ENCODE data around the gene KLHL10. TPM values are rescaled to one million over a fixed set of nuclear protein-coding genes. Genes with fewer than 3 reads are reported as not detected.
A peak's percentile ranks its signal among the peaks of the same experiment; 100 is the strongest.
"Not testable (repeated sequence)": the region's sequence is repeated elsewhere in the genome, so short reads cannot be mapped to it uniquely, and the experiment has no call there.

The KLHL10 gene
- total RNA-seq, 1 donor from 2014 or later: 0.20 TPM

DNA sequence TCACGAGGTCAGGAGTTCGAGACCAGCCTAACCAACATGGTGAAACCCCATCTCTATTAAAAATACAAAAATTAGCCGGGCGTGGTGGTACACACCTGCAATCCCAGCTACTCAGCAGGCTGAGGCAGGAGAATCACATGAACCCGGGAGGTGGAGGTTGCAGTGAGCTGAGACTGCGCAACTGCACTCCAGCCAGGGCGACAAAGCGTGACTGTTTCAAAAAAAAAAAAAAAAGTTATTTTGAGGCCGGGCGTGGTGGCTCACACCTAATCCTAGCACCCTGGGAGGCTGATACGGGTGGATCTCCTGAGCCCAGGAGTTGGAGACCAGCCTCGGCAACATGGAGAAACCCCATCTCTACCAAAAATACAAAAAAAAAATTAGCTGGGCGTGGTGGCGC is 13.8 kb downstream of the KLHL10 start:
- DNase-seq: not testable (repeated sequence)

DNA sequence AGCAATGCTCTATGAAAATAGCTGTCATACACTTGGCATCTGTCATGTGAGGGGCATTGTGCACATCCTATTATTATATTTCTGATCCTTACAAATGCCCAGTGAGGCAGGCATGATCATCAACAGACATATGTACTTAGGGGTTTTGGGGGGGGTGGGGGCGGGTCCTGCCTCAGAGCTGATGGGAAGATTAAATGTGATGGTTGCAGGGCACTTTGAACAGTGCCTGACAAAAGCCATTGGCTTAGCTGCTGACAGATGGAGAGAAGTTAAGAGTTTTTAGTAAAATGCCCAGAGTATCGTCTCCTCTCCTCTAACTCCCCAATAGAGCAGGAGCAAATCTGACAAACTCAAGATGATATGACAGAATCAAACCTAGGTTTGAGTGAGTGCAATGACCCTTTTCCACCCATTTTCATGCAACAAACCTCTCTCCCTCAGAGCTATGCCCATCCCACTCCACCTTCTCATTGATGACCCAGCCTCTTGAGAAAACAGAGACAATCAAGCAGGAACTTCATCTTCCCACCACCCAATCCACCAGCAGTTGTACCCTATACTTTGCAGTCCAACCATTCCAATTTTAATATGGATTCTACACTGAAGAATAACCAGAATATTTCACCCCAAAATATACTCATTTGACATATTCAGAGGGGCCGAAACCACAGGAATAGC is 22.8 kb downstream of the KLHL10 start:
- DNase-seq: no peak

DNA sequence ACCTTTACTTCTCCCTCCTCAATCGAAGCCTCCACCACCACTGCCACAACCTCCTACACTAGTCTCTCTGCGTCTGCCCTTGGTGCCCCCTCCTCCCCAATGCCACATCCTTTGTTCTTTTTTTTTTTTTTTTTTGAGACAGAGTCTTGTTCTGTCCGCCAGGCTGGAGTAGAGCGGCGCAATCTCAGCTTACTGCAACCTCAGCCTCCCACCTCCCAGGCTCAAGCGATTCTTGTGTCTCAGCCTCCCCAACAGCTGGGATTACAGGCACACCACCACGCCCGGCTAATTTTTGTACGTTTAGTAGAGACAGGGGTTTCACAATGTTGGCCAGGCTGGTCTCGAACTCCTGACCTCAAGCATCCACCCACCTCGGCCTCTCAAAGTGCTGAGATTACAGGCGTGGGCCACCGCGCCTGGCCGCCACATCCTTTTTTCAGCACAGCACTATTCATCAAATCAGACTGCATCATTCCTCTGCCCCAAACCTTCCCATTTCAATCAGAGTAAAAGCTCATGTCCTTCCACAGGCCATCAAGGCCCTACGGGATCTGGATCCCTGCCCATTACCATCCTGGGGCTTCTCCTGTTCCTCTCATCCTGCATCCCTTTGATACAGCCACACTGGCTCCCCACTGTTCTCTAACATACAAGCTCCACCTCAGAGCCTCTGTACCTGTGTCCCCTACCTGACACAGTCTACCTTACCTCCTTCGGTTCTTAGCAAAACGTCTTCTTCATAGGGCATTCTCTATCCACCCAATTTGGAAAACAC is 25.6 kb downstream of the KLHL10 start:
- DNase-seq: no peak

DNA sequence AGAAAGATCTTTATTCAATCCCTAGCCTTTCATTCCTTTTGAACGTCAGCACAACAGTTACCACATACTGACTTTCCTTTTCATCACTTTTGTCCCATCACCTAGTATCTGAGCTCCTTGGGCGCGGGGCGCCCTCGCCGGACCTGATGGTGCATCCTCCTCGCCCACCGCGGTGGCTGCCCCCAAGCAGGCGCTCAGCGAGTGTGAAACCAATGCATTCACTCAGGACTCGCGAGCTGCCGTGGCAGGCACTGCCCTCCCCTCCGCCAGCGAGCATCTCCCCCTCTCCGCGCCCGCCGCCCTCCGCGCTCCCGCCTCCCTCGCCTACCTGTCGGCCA is 26.8 kb downstream of the KLHL10 start:
- DNase-seq: no peak

DNA sequence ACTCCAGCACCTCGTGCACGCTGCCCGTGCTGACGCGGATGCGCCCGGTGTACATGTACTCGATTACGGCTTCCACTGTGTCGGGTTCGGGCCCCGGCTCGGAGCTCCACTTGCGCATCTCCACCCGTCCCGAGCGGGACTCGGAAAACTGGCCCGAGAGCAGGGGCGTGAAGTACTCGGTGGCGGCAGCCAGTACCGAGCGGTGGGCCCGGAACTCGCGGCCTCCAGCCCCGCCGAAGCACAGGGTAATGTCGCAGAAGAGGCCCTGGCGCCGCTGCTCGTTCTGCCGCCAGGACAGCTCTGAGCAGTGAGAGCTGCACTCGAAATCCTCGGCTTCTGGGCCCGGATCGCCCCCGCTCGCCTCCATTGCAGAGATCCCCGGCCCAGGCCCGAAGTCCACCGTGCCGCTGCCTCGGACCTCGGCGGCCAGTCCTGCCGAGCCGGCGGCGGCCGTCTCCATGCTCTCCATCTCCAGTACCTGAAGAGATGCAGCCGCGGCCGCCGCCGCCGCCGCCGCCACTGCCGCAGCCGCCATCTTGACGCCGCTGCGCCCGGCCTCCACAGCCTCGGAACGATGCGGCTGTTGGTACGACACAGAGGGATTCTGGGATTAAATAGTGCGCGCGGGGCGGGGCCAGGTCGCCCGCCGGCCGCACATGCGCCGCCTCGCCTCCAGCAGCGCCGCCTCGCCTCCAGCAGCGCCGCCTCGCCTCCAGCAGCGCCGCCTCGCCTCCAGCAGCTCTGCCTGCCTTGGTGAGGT is 27.4 kb downstream of the KLHL10 start, which contains the start of gene KLHL11:
KLHL11 (minus strand) TSS at position 588 of the 760 bp plus-strand sequence; CDS start at position 535, 53 bp downstream.
- peak; percentile 85 for DNase-seq

DNA sequence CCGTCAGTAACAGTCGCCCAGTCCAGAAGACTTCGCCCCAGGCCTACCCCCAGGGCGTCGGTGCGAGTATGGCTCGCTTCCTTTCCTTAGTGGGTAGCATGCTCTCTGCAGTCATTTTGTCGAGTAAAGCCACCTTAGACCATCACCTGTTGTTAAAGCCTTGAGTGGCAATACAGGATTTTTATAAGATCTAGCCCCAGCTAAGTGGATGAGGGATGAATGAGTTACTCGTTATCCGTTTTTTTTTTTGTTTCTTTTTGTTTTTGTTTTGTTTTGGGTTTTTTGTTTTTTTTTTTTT is 27.9 kb downstream of the KLHL10 start:
- DNase-seq: no peak

DNA sequence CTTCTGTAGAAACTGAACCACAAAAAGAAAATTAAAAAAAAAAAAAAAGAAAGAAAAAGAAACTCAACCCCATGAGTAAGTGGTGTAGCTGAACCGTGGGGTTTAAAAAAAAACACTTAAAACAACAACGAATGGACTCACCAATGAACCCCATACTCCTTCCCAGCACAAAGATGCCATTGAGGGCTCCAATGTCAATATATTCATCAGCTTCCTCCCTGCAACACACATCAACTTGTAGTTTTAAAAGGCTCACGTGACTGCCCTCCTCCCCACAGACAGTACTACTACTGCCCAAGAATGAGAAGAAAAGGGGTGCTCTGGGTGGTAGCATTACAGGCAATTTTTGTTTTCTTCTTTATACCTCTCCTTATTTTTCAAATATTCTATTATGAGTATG is 30.9 kb downstream of the KLHL10 start:
- no peak for DNase-seq

DNA sequence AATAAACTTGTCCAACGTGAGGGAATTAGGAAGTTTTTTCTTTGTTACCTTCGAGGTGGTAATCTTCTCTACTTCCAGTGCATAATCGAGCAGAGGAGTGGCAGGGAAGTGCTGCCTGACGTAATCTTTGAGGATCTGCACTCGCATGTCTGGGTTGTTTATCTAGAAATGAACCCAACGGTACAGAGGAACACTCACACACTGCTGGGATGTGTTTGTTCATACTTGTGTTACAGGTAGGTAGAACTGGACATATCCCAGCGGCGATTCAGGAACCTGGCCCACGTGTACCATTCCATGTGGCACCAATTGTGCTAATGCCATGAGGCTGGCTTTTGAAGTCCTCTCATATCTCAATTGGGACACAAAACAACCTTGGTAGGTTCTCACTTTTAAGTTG is 31.8 kb downstream of the KLHL10 start:
- DNase-seq: no peak

DNA sequence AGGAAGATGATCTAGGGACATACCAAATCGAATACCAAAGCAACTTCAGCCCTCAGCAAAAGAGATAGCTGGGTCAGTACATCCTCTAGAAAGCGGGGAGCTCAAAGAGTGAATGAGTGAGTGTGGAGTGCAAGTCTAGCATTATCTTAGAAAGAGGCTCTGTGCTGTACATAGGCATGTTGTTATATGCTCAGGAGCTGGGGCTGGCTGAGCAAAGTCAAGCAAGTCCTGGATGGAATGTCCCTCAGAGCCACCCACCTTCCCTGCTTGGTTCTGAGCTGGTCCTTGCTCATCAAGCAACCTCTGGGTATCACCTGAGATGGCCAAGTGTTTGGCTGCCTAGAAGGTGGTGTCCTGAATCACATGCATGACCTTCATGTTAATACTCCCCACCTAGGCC is 32.5 kb downstream of the KLHL10 start:
- no peak for DNase-seq

DNA sequence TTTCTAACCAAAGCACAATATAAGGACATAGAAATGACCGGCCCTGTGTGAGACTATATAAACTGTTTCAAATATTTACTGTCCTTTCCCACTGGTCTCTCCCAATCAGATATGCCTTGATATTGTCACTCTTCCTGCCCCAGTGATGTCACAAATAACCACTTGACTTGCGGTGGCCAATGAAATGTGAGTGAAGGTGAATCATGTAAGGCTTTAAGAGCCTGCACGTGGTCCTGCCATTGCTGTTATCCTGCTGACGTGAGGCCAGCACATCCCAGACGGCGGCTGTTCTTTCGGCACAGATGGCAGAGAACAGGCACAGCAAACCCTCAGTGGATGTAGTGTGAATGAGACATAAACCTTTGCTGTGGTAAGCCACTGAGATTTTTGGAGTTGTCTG is 33.0 kb downstream of the KLHL10 start:
- DNase-seq: no peak

DNA sequence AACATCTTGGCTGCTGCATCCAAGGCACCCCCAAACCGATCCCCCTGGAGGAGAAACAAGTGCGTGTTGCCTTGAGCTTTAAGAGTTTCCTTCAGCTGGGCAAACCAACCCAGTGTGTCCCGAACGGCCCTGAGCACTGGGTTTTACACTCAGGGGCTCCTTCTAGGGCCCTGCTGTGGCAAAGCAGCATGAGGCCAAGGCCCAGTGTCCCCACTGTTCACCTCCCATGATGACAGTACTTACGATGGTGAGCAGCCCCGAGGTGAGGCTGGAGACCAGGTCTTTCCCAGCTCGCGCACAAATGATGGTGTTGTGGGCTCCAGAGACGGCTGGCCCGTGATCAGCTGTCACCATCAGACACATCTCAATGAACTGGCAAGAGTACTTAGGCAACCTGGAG is 34.2 kb downstream of the KLHL10 start:
- DNase-seq: no peak

DNA sequence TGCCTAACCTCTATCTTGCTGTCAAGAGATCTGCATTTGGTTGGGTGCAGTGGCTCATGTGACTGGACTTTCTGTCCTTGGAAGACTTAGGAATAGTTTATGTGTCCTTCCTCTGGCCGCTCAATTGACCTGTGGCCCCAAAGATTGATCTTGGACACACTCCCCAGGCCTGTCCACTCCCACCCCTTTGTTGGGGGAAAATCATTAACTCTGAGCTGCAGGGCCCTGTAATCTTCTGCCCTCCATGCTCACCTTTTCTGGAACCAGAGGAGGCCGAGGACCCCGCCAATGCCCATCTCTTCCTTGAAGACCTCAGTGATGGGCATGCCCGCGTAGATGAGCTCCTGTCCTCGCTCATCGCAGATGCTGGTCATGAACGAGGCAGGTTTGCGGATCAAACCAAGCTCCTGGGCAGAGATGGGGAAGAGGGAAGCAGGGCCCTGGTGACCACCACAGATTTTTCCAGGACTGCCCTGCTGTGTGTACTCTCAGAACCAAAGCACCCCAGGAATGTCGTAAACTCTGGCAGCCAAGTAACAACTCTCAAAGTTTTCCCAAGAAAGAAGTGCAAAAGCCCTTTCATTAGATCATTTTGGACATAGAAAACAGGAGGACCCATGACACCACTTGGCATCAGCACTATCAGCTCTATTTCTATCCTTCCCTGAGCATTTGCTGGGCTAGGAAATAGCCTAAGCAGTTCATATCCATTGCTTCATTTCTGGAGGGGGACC is 36.1 kb downstream of the KLHL10 start:
- no peak for DNase-seq

DNA sequence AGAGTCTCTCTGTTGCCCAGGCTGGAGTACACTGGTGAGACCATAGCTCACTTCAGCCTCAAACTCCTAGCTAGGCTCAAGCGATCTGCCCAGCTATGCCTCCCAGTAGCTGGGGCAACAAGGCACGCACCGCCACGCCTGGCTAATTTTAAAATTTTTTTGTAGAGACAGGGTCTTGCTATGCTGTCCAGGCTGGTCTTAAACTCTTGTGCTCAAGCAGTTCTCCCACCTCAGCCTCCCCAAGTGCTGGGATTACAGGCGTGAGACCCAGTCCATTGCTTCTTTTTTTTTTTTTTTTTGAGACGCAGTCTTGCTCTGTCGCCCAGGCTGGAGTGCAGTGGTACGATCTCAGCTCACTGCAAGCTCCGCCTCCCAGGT is 36.7 kb downstream of the KLHL10 start:
- DNase-seq: not testable (repeated sequence)

DNA sequence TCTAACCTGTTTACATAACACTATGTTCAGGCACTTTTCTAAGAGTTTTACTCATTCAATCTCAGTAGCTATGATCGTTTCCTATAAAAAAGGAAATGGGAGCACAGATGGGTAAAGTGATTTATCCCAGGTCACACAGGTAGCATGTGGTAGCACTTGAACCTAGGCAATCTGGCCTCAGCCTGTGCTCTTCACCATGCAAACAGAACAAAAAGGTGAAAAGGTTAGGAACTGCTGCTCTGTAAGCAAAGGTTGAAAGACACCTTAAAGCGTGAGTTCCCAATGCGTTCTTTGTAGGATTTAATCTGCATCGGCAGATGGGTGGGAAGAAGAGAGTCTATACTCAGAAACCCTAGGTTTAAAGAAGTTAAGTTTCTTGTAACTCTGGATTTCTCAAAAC is 42.5 kb downstream of the KLHL10 start:
- DNase-seq: no peak

DNA sequence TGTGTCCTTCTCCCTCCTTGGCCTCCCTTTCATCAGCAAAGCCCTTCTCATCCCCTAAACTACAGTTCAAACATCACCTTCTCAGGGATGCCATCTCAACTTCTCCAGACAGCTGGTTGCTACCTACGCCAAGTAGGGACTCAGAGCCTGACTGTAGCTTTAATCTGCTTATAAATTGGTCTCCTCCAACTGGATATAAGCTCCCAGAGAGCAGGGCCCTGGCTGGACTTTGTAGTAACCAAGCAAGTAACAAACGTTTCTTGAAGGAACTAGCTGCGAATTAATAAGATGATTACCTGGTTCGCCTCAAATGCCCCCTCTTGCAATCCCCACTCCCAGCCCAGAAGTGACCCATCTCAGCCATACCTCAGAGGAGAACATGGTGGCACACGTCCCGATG is 45.1 kb downstream of the KLHL10 start:
- no peak for DNase-seq

DNA sequence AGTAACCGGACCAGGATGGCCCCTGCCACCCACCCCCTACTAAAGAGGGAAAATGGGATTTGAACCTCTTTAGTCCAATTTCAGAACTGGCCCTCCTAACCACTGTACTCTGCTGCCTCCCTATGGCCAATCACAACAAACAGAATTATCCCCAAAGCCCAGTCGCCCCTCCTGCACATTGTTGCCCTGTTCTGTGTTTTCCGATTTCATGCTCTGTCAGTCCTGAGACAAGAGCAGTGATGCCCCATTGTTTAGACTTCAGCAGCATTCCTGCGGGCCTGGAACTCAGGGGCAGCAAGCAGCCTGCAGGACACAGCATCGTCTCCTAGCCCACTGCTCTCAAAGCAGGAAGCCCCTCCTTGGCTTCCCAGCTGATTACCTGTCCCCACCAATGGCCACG is 48.1 kb downstream of the KLHL10 start:
- DNase-seq: no peak

DNA sequence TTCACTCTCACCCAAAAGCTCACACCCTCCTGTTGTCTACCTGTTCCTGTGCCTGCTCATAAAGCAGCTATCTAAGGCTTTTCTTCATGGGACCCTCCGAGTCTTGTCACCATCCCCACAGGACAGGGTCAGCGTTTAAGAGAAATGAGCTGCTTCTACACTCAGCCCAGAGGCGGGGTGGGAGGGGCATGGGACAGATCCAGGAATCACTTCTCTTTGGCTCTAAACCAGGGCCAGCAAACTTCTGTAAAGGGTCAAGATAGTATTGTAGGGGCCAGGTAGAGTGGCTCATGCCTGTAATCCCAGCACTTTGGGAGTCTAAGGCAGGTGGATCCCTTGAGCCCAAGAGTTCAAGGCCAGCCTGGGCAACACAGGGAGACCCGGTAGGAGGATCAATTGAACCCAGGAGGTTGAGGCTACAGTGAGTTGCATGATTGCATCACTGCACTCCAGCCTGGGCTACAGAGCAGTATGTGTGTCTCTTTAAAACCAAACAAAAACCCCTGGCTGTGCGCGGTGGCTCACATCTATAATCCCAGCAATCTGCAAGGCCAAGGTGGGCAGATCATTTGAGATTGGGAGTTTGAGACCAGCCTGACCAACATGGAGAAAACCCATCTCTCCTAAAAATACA is 50.8 kb downstream of the KLHL10 start:
- DNase-seq: no peak

DNA sequence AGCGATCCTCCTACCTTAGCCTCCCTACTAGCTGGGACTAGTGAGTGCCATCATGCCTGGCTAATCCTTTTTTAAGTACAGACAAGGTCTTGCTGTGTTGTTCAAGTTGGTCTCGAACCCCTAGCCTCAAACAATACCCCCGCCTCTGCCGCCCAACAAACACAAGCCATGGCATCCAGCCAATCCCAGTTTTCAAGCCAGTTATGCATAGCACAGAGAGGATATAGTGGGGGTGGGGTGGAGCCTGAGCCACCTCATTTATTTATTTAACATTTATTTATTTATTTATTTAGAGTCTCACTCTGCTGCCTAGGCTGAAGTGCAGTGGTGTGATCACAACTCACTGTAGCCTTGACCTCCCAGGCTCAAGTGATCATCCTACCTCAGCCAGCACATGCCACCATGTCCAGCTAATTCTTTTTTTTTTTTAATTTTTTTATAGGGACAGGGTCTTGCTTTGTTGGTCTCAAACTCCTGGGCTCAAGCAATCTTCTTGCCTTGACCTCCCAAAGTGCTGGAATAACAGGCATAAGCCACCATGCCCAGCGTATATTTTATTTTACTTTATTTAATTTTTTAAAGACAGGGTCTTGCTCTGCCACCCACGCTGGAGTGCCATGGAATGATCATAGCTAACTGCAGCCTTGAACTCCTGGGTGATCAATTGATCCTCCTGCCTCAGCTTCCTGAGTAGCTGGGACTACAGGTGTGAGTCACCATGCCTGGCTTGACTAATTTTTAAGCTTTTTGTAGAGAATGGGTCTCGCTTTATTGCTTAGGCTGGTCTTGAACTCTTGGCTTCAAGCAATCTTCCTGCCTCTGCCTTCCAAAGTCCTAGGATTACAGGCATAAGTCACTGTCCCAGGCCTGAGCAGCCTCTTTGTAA is 53.8 kb downstream of the KLHL10 start:
- no peak for DNase-seq

DNA sequence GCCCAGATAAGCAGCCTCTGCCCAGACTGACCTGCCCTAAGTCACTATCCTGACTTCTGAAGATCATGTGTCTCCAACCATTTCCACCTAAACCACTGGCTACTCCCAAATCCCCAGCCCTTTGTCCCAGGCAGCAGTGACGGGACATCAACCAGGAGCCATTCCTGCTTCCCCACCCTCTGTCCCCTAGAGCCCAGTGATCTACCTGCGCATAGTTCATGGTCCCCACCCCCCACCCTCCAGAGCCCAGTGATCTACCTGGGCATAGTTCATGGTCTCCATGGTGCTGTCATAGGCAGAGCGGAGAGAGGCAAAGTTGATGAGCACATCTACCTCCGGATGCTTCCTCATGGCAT is 54.4 kb downstream of the KLHL10 start:
- no peak for DNase-seq

DNA sequence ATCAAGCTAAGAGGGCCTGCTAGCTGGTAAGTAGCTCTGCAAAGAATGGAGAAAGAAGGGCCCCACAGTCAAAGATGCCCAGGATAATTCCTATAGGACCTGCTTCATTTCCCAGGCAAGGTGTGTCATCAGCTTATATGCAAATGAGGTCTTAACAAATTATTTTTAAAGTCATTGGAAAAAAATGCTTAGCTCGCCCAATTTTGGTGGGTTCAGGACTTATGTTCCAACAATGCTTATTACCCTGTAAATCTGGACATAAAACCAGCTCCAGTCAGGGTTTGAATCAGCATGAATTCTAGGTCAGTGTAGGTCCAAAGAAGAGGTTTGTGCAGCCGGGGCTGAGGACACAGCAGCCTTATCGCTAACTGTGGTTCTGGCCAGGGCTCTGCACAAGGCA is 55.8 kb downstream of the KLHL10 start:
- DNase-seq: no peak

DNA sequence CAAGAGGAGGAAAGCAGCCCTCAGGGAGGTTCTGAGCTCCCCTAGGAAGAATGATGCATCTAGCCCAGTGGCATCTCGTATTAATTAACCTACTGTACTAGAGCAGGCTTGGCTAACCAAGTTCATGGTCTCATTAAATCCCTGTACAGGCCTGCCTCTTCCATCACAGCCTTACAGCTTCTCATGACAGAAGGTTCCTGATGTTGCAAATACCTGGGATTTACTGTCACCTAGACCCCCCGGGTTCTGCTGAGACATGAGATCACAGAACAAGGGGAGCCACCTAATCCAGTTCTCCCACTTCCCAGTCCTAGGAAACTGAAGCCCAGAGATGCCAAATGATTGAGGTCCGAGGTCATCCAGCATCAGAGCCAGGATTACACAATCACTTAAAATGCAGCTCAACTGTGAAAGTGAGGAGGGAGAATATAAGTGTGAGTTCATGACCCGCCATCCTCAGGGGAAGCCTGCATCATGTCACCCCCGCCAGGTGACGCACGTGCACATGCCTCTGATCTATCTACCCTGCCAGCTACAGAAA is 57.2 kb downstream of the KLHL10 start:
- no peak for DNase-seq
